ENCODE data around the gene SUSD6.

SUSD6 gene, protein sequence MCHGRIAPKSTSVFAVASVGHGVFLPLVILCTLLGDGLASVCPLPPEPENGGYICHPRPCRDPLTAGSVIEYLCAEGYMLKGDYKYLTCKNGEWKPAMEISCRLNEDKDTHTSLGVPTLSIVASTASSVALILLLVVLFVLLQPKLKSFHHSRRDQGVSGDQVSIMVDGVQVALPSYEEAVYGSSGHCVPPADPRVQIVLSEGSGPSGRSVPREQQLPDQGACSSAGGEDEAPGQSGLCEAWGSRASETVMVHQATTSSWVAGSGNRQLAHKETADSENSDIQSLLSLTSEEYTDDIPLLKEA

DNA sequence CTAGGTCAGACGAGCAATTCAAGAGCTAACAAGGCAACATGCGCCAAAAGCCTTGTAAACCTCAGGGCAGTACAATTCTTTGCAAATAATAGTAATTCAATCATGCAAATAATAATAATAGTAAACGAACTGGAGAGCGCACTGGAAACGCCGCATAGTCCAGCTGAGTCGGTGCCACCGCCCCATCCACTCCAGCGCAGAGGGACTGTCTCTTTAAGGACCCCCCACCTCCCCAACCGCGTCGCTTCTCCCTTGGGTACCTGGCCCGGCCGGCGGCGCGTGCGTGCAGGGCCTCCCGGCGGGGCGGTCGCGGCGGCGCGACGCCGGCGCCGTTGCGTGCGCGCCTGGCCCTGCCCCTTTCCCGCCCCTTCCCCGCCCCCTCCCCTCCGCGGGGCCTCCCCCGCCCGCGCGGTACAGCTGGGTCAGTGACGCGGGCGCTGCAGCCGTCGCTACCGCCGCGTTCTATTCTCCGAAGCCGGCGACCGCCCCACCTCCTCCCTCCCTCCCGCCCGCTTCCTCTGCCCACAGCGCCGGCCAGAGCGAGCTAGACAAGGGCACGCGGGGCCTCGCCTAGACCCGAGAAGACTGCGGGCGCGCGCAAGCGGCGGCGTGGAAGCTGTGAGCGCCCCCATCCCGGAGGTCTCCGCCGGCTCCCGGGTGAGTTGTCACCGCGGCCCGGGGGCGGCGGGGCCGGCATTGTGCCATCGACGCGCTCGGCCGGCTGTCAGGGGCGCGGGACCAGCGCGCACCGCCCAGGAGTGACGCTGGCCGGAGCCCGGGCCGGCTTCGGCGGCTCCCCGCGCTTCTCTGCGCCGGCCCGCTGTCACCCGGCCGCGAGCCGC lies at the start of gene SUSD6:
Gene SUSD6, plus strand, starts transcription at position 425 of the 842 bp plus-strand sequence. CDS start 46,997 bp downstream, outside the sequence.
- peak; percentile 80 to 81 for DNase-seq (ENCODE audit: low read depth in 2 of 2)

DNA sequence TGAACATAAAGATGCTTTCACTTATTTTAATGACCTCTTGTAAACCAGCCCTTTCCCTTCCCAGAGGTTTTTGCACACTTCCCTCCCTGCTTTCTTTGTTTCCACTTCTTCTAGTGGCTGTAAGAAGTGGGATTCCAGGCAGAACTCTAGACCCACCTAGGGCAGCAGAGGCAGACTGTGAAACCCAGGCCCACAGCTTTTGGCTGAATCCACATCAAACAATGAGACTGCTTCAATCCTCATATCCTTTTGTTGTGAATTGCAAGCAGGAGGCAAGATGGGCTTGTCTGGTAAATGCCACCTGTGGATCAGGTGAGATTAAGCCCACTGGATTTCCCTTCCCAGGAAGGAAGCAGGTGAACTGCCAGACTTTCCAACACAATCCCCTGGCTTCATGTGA lies 49.5 kb upstream of the SUSD6 start:
- no peak for DNase-seq (ENCODE audit: low read depth in 2 of 2)

DNA sequence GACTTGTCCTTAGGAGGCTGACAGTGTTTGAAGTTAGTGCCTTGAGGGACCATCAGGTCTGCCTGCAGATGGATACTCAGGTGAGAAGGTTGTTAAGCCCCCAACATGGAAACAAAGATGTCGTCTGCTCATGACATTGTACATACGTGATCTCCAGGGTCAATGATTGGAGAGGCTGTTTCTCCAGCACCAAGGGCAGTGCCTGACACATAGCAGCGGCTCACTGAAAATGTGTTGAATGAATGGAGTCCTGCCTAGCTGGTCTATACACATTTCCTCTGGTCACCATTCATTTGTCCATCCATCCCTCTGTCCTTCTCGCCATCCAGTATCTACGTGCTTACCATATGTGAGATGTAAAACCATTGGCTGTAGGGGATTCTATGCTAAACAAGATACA lies 43.8 kb upstream of the SUSD6 start:
- DNase-seq (ENCODE audit: low read depth in 2 of 2): no peak

DNA sequence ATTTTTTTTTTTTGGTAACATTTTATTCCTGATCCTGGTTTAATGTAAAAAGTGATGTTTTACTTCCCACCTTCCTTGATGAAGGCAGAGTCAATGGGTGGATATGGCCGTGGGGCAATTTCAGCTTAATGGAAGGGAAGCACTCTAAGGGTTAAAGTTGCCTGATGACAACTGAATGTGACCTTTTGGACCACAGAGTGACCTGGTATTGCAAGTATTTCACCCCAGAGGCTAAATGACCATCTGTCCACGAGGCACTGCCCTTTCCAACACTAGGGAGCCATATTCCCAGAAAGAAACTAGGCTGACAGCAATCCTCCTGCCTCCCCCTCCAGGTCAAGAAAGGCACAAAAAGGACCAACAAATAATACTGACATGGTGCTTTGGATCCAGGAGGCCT lies 41.5 kb upstream of the SUSD6 start:
- DNase-seq (ENCODE audit: low read depth in 2 of 2): no peak

DNA sequence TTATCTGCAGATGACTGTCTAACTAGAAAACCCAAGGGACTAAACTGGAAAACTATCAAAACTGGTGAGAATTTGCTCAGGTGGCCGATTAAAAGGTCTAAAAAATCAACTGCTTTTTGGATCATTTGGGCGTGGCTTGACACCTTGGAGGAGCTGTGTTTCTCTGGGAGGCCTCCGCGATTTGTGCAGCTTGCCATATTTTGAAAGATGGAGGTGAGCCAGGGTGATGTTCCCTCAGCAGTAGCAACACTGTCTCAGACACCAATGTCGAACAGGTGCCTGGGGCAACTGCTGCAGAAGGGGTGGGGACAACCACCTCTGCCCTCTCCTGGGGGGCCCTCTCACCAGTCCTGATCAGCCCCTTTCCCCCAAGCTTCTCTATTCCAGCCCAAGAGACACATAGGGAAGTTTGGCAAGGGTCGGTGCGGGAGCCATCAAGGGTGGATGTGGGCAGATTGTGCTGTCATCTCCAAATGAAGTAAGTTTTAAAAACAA lies 40.5 kb upstream of the SUSD6 start:
- DNase-seq (ENCODE audit: low read depth in 2 of 2): no peak

DNA sequence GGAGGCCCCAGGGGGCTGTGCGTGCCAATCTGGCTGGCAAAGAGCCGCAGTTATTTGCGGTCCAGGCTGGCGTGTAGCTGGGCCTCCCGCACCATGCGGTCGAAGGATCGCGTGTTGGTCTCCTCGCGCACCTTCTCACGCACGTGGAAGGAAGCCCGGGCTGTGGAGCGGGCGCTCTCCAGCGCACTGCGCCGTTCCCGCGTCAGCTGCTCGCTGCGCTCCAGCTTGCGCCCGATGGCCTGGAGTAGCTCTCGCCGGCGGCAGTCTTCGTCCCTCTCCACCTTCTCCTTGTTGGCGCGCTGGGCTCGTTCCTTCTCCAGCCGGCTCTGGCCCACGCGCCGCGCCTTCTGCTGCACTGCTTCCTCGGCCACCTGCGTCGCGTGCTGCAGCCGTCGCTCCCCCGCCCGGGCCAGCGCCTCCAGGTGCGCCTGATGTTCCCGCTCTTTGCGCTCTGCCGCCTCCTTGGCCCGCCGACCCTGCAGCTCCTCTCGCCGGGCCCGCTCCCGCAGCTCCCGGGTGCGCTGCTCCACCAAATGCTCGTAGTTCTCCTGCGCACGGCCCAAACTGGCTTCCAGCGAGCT lies 39.9 kb upstream of the SUSD6 start:
- no peak for DNase-seq (ENCODE audit: low read depth in 2 of 2)

DNA sequence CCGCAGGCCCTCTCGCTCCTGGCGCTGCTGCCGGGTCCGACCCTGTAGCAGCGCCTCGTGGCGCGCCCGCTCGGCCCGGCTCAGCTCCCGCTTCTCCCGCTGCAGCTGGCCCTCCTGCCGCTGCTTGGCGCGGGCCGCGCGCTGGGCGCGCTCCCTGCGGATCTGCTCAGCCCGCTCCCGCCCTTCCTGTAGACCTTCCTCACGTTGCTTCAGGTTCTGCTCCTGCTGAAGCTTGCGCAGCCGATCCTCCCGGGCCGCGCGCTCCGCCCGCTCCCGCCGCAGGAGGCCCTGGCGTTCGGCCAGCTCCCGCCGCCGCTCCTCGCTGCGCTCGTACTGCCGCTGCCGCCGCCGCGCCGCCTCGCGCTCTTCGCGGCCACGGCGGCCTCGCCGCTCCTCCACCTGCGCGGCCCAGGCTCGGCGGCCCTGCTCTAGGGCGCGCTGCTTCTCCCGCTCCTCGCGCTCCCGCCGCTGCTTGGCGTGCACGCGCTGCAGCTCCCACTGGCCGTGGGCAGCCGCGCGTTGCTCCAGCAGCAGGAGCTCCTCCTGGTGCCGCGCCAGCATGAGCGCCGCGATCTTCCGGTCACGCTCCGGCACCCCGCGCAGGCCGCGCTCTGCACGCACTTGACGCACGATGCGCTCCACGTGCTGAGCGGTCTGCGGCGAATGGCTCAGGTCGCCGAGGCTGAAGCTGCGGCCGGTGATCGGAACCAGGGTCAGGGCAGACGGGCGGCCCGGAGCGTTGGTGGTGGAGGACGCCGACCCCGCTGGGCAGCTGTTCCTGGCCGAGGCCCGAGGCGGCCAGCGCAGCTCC lies 39.2 kb upstream of the SUSD6 start:
- DNase-seq (ENCODE audit: low read depth in 2 of 2): no peak

DNA sequence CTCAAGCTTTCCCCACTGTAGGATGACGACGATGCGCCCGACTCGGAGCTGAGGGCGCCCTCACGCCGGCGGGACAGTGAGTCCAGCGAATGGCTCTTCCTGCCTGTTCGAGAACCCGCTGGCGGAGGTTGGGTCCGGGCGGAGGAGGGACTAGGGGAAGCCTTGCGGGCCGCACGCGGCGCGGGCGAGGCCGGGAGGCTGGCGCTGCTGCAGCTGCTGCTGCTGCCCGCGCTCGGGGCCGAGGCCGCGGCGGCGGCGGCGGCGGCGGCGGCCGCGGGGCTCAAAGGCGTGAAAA lies 38.6 kb upstream of the SUSD6 start:
- DNase-seq (ENCODE audit: low read depth in 2 of 2): no peak

DNA sequence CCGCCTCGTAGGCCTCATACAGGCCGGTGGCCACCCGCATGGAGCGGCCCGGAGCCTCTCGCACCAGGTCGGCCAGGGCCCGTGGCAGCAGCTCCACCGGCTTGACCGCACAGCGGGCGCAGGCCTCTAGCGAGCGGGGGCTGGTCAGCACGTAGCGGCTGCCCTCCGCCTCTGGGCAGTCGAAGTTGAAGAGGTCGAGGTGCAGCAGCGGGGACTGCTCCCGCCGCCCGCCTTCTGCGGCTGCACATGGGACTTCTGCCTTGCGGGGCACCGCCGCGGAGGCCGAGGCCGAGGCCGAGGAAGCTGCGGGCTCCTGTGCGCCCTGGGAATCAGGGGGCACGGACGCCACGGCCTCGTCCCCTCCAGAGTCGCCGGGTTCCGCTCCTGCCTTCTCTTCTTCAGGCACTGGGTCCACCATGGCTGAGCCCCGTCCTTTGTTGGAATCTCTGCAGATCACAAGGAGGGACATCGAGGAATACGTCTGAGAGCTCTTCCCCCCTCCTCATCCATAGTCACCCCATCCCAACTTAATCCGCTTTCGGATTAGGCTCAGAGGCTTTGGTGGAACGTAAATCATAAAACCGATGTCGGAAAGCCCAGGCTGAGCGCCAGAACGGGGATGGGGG lies 38.1 kb upstream of the SUSD6 start:
- no peak for DNase-seq (ENCODE audit: low read depth in 2 of 2)

DNA sequence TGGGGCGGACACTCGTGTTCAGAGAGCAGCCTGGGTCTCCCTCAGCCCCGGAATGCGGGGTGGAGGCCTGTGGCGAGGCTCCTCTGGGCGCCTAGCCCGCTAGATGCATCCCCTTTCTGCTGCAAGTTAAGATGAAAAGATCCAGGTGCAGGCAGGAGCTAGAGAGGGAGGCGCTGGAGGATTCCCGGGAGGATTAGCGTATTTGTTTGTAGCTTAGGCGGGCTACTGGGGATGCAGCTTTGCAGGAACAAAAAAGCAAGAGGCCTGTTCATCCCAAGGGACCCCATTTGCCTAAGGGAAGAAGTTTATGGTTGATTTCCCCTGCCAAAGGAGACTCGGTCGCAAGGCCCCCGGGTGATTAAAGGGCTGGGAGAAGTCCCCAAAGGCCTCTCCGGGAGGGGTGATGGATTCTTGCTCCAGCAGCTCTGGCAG lies 37.5 kb upstream of the SUSD6 start:
- no peak for DNase-seq (ENCODE audit: low read depth in 2 of 2)

DNA sequence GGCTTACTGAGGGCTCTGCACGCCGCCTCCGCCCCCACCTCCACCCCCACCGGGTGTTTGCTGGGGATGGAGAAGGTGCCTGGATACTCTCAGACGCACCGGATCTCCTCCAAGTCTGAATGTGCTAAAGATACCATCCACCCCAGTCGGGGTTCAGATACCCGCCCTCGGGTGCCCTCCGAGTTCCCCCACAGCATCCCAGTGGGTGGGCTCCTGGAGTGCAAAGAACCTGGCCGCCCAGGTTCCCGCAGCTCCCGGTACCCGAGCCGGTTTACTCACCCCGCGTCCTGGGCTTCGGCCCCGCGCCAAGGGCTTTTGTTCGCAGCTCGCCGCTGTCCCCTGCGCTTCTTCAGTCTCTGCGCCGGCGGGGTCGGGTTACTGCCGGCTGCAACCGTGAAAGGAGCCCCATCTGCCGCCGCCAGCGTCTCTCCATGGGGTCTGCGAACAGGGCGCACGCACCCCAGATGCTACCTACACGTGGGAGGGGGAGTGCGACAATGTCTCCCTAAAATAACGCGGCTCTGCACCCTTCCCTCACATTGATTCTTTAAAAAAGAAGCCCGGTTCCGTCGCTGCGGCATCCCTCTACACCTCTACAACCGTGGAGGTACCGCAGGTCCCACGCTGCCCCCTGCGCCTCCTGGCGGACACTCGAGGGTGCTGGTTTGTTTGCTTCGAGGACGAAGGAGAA lies 37.0 kb upstream of the SUSD6 start, which contains the start of gene CCDC177:
Gene CCDC177, minus strand, starts transcription at position 609 of the 691 bp plus-strand sequence. CDS start 1,249 bp downstream, outside the sequence.
- DNase-seq (ENCODE audit: low read depth in 2 of 2): peak; percentile 46 to 66

DNA sequence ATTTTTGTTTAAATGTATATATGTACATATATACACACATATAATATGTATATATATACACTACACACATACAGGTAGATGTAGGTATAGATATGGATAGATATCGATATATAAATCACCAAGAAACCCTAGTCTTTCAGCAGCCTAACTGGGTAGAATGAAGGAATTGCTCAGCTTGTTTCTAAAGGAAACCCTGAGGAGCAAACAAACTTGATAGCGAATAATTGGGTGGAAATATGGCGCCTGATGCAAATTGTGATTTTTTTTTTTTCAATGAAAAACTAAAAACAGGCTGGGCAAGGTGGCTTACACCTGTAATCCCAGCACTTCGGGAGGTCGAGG lies 36.5 kb upstream of the SUSD6 start:
- no peak for DNase-seq (ENCODE audit: low read depth in 2 of 2)

DNA sequence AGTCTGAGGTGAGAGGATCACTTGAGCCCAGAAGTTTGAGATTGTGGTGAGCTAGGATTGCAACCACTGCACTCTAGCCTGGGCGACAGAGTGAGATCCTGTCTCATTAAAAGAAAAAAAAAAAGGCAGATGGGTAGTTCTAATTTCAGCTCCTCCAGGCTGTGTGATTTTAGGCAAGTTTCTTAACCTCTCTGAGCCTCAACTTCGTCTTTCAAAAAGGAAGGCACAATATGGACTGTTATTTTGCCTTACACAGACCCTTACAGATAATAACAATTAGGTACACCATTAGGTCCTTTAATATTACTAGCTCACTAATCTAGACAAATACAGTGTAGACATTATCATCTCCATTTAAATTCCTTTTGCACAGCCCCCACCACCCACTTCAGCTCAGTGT lies 31.9 kb upstream of the SUSD6 start:
- no peak for DNase-seq (ENCODE audit: low read depth in 2 of 2)

DNA sequence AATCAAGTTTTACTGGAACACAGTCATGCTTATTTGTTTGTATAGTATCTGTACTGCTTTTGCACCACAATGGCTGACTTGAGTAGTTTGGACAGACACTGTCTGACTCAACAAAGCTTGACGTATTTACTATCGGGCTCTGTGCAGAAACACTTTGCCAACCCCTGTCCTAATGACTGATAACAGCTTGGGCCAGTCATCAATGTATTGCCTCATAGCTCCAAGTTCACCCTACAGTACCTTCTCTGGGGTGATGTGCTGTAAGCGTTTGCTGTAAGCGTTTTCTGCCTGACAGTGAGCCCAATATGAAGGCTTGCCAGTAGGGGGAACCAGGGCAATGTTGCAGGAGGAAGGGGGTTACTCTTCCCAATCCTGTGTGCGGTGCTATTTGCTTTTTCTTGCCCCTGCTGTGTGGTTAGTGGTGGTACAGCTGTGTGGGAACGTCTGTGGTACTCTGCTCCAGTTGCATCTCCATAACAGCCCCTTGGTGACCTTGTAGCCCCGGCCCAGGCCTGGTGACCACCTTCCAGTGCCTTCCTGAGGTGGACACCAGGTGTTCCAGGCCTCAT lies 31.3 kb upstream of the SUSD6 start:
- no peak for DNase-seq (ENCODE audit: low read depth in 2 of 2)

DNA sequence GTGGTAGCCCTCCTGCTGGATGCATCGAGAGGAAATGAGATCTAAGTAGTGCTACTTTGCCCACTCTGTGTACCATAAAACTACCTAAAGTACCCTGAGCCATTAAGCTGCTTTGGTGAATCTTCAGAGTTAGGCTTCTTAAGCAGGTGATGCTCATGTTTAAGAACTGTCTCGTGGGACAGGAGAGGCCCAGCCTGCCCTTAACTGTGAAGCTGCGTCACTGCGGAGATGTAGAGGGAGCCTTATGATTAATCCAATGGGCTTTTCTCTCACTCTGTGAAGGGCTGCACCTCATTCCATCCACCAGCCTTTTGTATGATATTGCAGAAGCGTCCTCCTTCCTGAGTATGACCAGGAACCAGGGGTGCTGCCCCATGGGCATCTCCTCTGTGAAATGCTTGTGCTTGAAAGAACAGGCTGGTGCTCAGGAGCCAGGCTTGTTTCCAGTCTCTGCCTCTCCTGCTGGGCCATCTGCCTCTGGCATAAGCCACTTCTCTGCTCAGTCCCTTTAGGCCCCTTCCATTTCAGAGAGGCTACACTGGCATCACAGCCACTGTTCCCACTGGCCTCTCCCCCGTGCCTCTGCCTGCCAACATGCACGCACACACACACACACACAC lies 30.0 kb upstream of the SUSD6 start:
- no peak for DNase-seq (ENCODE audit: low read depth in 2 of 2)

DNA sequence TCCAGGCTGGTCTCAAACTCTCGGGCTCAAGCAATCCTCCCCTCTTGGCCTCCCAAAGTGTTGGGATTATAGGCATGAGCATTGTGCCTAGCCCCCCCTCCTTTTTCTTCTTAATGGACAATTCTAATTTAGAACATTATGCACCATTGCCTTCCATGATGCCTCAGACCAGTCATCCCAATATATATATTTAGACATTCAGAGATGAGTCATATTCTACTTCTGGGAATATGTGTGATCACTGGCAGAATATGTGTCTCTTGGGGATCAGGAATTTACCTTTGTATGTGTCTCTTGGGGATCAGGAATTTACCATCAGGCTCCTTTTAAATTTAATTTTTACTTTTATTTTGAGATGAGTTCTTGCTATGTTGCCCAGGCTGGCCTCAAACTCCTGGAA lies 29.2 kb upstream of the SUSD6 start:
- DNase-seq (ENCODE audit: low read depth in 2 of 2): no peak

DNA sequence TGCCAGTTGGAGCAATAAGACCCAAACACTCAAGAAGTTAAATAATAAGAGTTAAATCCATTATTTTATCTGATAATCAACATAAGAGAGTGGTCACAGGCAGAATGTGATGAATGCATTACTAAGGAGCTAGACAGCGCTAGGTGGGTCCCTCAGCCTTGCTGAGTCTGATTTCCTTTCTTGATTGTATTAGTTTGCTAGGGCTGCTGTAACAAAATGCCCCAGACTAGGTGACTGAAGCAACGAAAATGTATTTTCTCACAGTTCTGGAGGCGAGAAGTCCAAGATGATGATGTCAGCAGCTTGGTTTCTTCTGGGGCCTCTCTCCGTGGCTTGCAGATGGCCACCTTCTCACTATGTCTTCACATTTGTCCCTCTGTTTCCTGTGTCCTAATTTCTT lies 28.6 kb upstream of the SUSD6 start:
- DNase-seq (ENCODE audit: low read depth in 2 of 2): no peak

DNA sequence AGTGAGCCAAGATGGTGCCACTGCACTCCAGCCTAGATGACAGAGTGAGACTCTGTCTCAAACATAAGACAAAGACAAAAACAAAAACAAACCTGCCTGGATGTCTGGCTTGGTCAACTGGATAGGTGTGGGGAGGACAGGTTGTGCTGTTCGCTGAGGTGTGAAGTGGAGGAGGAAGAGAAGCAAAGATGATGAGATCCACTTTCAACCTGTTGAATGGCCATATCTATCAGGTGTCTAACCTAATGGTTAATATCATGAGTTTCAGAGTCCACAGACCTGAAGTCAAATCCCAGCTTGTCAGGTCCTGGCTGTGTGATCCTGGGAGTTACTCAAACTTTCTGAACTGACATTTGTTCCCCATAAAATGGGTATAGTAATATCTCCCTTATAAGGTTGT lies 27.0 kb upstream of the SUSD6 start:
- DNase-seq (ENCODE audit: low read depth in 2 of 2): no peak

DNA sequence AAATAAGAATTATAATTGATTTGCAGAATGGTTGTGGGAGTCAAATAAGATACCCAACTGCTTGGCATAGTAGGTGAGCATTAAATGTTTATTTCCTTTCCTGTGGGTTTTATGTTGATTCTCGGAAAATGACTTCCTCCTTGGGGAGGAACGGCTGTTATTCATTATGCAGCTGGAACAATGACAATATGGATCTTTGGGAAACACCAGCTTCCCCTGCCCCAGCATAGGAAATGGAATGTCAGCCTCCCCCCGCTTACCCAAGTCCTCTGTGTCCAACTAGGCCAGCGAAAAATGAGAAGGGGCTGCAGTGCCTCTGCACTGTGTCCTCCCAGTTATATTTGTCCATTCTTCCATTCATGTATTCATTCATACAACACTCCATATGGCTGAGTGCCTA lies 25.0 kb upstream of the SUSD6 start:
- no peak for DNase-seq (ENCODE audit: low read depth in 2 of 2)

DNA sequence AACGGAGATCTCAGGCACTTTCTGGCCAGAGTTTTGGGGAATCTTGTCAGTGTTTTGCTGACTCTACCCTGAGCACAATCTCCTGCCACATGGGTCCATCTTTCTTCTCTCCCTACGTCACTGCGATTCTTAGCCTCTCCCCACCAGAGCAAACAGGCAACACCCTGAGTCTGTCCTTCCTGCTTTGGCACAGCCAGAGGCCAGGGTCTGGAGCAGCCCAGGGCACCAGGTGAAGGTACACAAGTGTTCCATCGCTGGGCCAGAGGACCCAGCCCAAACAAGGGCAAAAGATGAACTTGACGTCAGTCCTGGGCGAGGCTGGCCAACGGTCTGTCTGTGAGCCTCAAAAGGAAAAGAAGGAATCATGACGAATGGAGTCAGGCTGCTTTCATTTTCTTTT lies 24.0 kb upstream of the SUSD6 start:
- DNase-seq (ENCODE audit: low read depth in 2 of 2): no peak
